ENCODE measurements around the gene HLA-DRB1. TPM values are rescaled to one million over a fixed set of nuclear protein-coding genes. Genes with fewer than 3 reads are reported as not detected.

The HLA-DRB1 gene
- total and polyA plus RNA-seq, 12 donors = 14.8 to 627 (median 119) TPM

DNA sequence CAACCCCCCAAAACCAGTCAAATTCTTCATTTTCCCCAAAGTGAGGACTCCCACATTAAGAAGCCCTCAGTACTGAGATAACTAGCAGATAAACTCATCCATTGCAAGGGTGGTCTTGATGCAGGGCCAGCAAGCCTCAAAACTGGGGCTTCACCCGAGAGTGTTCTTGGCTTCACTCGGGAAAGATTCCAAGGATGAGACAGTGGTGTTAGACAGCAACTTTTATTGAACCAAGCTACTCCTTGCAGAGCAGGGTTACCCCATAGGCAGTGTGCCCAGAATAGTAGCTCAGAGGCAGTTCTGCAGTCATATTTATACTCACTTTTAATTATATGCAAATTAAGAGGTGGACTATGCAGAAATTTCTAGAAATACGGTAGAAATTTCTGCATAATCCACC, 31.7 kb upstream of the HLA-DRB1 start:
- no peaks in the 10 kb centered on the region for H3K36me3 ChIP-seq (replicated peaks in 1 of 2)
- no peak overlapping the region for H3K27ac ChIP-seq
- no peak for DNase-seq
- no peak overlapping the region for H3K4me3 ChIP-seq
- no peaks in the 10 kb centered on the region for H3K27me3 ChIP-seq
- TF ChIP-seq POLR2A (IDR thresholded peaks at IDR 0.05) = no peak
- TF ChIP-seq, protein P1, sequence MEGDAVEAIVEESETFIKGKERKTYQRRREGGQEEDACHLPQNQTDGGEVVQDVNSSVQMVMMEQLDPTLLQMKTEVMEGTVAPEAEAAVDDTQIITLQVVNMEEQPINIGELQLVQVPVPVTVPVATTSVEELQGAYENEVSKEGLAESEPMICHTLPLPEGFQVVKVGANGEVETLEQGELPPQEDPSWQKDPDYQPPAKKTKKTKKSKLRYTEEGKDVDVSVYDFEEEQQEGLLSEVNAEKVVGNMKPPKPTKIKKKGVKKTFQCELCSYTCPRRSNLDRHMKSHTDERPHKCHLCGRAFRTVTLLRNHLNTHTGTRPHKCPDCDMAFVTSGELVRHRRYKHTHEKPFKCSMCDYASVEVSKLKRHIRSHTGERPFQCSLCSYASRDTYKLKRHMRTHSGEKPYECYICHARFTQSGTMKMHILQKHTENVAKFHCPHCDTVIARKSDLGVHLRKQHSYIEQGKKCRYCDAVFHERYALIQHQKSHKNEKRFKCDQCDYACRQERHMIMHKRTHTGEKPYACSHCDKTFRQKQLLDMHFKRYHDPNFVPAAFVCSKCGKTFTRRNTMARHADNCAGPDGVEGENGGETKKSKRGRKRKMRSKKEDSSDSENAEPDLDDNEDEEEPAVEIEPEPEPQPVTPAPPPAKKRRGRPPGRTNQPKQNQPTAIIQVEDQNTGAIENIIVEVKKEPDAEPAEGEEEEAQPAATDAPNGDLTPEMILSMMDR (IDR thresholded peaks at IDR 0.05) = no peak
- WGBS, 4 donors = 22 to 90% (median 36%) methylated on average over 2 to 3 of the region's 3 CpGs
- H3K4me1 ChIP-seq (replicated peaks in 1 of 2) = no peaks in the 10 kb centered on the region
- no peaks in the 10 kb centered on the region for H3K9me3 ChIP-seq (replicated peaks in 1 of 3)
- intact Hi-C loops (cut with DNase I) = no loop called here

DNA sequence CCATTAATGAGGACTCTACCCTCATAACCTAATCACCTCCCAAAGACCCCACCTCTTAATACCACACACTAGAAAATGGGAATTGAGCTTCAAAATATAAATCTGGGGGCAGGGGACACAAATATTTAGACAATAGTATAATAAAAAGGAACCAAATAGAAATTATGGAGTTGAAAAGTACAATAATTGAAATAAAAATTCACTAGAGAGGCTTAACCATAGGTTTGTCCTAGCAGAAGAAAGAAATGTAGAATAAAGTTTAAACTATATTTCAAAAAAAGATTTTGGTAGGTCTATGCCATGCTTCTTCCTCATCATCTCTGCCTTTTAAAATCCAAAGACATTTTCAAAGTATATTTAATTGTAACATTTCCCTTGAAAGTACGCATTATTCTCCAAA, 28.1 kb upstream of the HLA-DRB1 start:
- 49 to 93% (median 86%) methylated on average over 1 of the region's 1 CpG for WGBS, 4 donors
- Histone ChIP-seq H3K36me3 (replicated peaks in 1 of 2) (no peaks in the 10 kb centered on the region), H3K4me3 (no peak overlapping the region), H3K27me3 (no peaks in the 10 kb centered on the region), H3K27ac (no peak overlapping the region), H3K4me1 (replicated peaks in 1 of 2) (no peaks in the 10 kb centered on the region), H3K9me3 (replicated peaks in 1 of 3) (no peaks in the 10 kb centered on the region)
- DNase-seq = no peak
- intact Hi-C loops (cut with DNase I) = no loop called here
- TF ChIP-seq POLR2A (IDR thresholded peaks at IDR 0.05) = no peak
- TF ChIP-seq, protein P1 (IDR thresholded peaks at IDR 0.05) = no peak

DNA sequence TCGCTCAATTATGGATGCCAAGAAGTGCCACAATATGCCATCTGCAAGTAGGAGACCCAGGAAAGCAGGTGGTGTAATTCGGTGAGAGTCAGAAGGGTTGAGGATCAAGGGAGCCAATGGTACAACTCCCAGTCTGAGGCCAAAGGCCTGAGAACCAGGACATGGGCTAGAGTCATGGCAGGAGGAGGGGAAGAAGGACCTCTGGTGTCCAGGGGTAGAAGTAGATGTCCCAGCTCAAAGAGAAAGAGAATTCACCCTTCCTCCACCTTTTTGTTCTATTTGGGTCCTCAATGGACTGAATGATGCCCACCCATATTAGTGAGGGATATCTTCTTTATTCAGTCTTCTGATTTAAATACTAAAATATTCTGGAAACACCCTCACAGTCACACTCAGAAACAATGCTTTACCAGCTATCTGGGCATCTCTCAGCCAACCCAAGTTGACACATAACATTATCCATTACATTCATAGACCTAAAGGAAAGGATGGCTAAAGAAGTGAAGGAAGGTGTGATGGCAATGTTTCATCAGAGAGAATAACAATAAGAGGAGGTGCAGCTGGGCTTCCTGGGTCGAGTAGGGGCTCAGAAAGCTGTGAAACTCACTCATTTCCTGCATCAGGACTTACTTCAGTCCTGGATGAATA, 26.4 kb upstream of the HLA-DRB1 start:
- Histone ChIP-seq H3K36me3 (replicated peaks in 1 of 2) (no peaks in the 10 kb centered on the region), H3K9me3 (replicated peaks in 1 of 3) (no peaks in the 10 kb centered on the region), H3K4me1 (replicated peaks in 1 of 2) (no peaks in the 10 kb centered on the region), H3K27me3 (no peaks in the 10 kb centered on the region), H3K4me3 (no peak overlapping the region), H3K27ac (no peak overlapping the region)
- DNase-seq = no peak
- TF ChIP-seq POLR2A (IDR thresholded peaks at IDR 0.05) = no peak
- TF ChIP-seq, protein P1 (IDR thresholded peaks at IDR 0.05) = no peak
- 31 to 38% (median 34%) methylated on average over 3 of the region's 3 CpGs for WGBS, 4 donors
- intact Hi-C loops (cut with DNase I) = no loop called here

DNA sequence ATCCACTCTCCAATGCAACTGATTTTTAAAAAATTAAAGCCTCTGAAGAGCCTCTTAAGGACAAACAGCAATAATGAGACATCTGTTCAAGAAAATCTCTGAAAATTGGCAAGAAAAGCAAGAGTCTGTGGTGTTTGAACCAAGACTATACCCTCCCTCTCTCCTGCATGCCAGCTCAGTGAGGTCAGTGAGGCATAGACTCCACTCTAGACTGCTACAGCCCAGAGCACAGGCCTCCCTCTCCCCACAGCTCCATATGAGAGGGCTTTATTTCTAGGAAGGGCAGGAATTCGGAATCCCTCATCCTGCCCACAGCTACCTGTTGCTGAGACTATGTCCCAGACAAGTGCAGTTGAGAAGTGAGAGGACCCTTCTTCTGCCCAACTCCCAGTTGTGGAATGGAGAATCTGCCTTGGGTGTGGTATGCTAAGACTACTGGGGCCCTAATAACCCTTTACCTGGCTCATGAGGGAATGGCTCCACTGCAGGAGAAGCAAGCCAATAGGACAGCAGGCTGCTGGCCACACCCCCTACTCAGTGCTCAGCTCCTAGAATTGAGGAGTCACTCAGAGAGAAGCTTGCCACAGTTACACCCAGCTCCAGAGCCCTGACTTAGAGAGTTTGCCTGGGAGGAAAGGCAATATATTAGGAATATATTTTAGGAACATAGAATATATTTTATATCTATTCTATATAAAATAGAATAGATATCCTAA, 24.9 kb upstream of the HLA-DRB1 start:
- TF ChIP-seq POLR2A (IDR thresholded peaks at IDR 0.05) = no peak
- TF ChIP-seq, protein P1 (IDR thresholded peaks at IDR 0.05) = no peak
- WGBS, 4 donors = 0 to 50% (median 6%) methylated on average over 1 of the region's 1 CpG
- no peak for DNase-seq

More for the DNA sequence above, 24.9 kb upstream of the HLA-DRB1 start:
- intact Hi-C loops (cut with DNase I) = no loop called here
- Histone ChIP-seq H3K4me3 (no peak overlapping the region), H3K4me1 (replicated peaks in 1 of 2) (no peaks in the 10 kb centered on the region), H3K9me3 (replicated peaks in 1 of 3) (no peaks in the 10 kb centered on the region), H3K27ac (no peak overlapping the region), H3K36me3 (replicated peaks in 1 of 2) (no peaks in the 10 kb centered on the region), H3K27me3 (no peaks in the 10 kb centered on the region)
